HUES6 (cell line): ENCODE results near the gene ZBTB38.

Experiments used
- H3K27ac ChIP-seq: 2 replicates; pipeline ENCODE4 v1.7.0; 2013; ENCODE audit warnings: low read depth, mild to moderate bottlenecking, low read length, inconsistent platforms
- H3K27me3 ChIP-seq: 2 replicates; pipeline ENCODE4 v1.6.1; 2013; ENCODE audit warnings: low read length; ENCODE audit not compliant: control insufficient read depth, insufficient read depth
- H3K36me3 ChIP-seq: 2 replicates; pipeline ENCODE4 v1.6.1; 2013; ENCODE audit warnings: low read length; ENCODE audit not compliant: control insufficient read depth, insufficient read depth
- H3K4me1 ChIP-seq: 2 replicates; pipeline ENCODE4 v1.6.1; 2013; ENCODE audit warnings: low read length; ENCODE audit not compliant: control insufficient read depth, insufficient read depth
- H3K4me3 ChIP-seq: 2 replicates; pipeline ENCODE4 v1.5.1; 2013; ENCODE audit warnings: low read depth, low read length
- H3K9ac ChIP-seq: one replicate; pipeline ENCODE4 v1.6.1; 2013; ENCODE audit warnings: mild to moderate bottlenecking, low read length
- H3K9me3 ChIP-seq: 2 replicates; pipeline ENCODE4 v1.6.1; 2013; ENCODE audit warnings: low read depth, low read length; ENCODE audit not compliant: control insufficient read depth, insufficient read depth

Gene ZBTB38, protein sequence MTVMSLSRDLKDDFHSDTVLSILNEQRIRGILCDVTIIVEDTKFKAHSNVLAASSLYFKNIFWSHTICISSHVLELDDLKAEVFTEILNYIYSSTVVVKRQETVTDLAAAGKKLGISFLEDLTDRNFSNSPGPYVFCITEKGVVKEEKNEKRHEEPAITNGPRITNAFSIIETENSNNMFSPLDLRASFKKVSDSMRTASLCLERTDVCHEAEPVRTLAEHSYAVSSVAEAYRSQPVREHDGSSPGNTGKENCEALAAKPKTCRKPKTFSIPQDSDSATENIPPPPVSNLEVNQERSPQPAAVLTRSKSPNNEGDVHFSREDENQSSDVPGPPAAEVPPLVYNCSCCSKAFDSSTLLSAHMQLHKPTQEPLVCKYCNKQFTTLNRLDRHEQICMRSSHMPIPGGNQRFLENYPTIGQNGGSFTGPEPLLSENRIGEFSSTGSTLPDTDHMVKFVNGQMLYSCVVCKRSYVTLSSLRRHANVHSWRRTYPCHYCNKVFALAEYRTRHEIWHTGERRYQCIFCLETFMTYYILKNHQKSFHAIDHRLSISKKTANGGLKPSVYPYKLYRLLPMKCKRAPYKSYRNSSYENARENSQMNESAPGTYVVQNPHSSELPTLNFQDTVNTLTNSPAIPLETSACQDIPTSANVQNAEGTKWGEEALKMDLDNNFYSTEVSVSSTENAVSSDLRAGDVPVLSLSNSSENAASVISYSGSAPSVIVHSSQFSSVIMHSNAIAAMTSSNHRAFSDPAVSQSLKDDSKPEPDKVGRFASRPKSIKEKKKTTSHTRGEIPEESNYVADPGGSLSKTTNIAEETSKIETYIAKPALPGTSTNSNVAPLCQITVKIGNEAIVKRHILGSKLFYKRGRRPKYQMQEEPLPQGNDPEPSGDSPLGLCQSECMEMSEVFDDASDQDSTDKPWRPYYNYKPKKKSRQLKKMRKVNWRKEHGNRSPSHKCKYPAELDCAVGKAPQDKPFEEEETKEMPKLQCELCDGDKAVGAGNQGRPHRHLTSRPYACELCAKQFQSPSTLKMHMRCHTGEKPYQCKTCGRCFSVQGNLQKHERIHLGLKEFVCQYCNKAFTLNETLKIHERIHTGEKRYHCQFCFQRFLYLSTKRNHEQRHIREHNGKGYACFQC (N-terminal part only)

GRCh38 chr3:141368062-141368924 is at the start of gene ZBTB38:
ZBTB38 (plus strand) TSS chr3:141368504; CDS start chr3:141442389, 73,885 bp downstream.
- Histone ChIP-seq H3K9me3 (peaks cover under 1% of the 10 kb centered on the region; the same call in 1 of the 2 replicates), H3K27ac (peak within 1 kb of the TSS; percentile 97), H3K27me3 (no peaks in the 10 kb centered on the region), H3K4me3 (peak within 1 kb of the TSS; percentile 46), H3K36me3 (no peaks in the 10 kb centered on the region; the same call in 1 of the 2 replicates), H3K9ac (peak within 1 kb of the TSS; percentile 88), H3K4me1 (peaks cover 52% of the 10 kb centered on the region)

DNA sequence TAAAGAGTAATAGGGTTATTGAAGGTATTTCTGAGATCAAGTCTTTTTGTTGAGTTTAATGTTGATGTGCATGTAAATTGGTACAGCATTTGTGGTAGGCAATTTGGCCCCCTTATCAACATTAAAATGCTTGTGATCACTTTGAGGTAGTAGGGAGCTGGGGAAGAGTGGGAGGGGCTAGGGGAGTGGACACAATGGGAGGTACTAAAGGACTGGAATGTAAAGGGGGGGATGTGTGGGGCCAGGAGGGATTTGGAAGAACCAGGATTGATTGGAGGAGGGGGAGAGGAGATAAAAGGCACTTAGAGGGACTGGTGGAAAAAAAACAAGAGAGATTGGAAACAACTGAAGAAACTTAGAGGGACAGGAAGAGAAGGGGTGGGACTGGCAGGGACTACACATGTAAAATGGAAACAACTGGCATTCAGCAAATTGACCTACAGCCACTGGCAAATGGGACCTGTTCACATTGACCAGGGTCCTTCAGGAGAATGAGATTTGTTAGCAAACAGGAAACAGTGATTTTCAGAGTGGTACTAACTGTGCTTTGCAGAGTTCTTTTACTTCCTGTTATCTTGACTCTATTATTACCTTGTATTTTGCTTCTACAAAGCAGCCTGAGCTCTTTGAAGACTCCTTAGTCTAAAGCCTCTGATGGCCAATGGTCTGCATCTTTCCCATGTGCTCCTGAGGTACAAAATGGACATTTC is 47.8 kb upstream of the ZBTB38 start:
- H3K4me3 ChIP-seq, result no peak overlapping the region
- H3K9me3 ChIP-seq, result peaks cover 6% of the 10 kb centered on the region; the same call in 1 of the 2 replicates
- H3K4me1 ChIP-seq, result no peaks in the 10 kb centered on the region
- no peak overlapping the region for H3K27ac ChIP-seq
- no peaks in the 10 kb centered on the region for H3K36me3 ChIP-seq
- no peaks in the 10 kb centered on the region for H3K27me3 ChIP-seq
- no peak overlapping the region for H3K9ac ChIP-seq

- no peak overlapping the region for H3K9ac ChIP-seq
- H3K4me3 ChIP-seq, result no peak overlapping the region
- H3K4me1 ChIP-seq, result peaks cover 2% of the 10 kb centered on the region
- H3K36me3 ChIP-seq, result no peaks in the 10 kb centered on the region
- no peak overlapping the region for H3K27ac ChIP-seq
- no peaks in the 10 kb centered on the region for H3K27me3 ChIP-seq
- peaks cover 6% of the 10 kb centered on the region; the same call in 1 of the 2 replicates for H3K9me3 ChIP-seq
Measured at GRCh38 chr3:141321109-141321497, 47.2 kb upstream of the ZBTB38 start.

- Histone ChIP-seq H3K9me3 (peaks cover 6% of the 10 kb centered on the region; the same call in 1 of the 2 replicates), H3K27me3 (no peaks in the 10 kb centered on the region), H3K9ac (no peak overlapping the region), H3K4me3 (no peak overlapping the region), H3K4me1 (peaks cover 9% of the 10 kb centered on the region), H3K27ac (no peak overlapping the region), H3K36me3 (no peaks in the 10 kb centered on the region)
Measured at GRCh38 chr3:141323936-141324704, 44.2 kb upstream of the ZBTB38 start.

- H3K27me3 ChIP-seq, result no peaks in the 10 kb centered on the region; the same call in 1 of the 2 replicates
- no peak overlapping the region for H3K4me3 ChIP-seq
- no peaks in the 10 kb centered on the region for H3K9me3 ChIP-seq
- no peak overlapping the region for H3K9ac ChIP-seq
- no peak overlapping the region for H3K27ac ChIP-seq
- H3K4me1 ChIP-seq, result peaks cover 9% of the 10 kb centered on the region
- H3K36me3 ChIP-seq, result no peaks in the 10 kb centered on the region
Measured at GRCh38 chr3:141326123-141326522, 42.2 kb upstream of the ZBTB38 start.

GRCh38 chr3:141326626-141327025 is 41.7 kb upstream of the ZBTB38 start:
- Histone ChIP-seq H3K9me3 (no peaks in the 10 kb centered on the region), H3K4me3 (no peak overlapping the region), H3K4me1 (peaks cover 9% of the 10 kb centered on the region), H3K27me3 (no peaks in the 10 kb centered on the region; the same call in 1 of the 2 replicates), H3K27ac (no peak overlapping the region), H3K9ac (no peak overlapping the region), H3K36me3 (no peaks in the 10 kb centered on the region)

DNA sequence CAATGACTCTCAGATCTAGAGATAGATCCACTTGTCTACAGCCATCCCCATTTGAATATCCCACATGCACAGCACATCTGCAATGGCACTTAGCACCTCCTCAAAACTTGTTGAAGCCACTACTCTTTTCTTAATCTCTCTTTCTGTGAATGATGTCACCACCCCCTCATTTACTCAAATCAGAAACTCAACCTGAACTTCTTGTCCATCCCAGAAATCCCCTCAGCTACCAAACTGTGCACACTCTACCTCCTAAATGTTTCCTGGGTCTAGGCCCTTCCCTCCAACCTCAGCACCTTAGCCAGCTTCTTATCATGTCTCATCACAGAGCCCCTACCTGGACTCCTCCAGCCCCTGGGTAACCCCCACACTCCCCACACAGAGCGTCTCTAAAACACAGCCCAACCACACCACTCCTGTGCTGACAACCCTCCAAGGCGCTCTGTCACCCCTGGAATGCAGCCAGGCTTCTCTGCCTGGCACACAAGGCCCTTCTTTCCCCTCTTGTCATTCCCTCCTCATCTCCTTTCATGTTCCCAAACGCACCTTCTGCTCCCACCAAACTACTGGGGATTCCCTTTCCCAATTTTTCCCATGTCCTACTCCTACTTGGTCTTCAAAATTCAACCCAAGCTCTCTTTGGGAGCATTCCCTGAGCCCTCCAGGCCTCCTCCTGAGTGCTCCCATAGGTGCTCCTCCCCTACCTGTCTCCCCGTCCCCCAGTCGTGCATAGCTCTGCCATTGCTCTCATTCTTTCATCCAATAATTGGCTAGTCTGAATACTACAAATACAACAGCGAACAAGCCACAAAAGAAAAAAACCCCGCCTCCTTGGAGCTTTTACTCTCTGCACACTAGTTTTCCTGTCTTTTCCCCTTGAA is 39.8 kb upstream of the ZBTB38 start:
- H3K4me1 ChIP-seq, result peaks cover 9% of the 10 kb centered on the region
- no peaks in the 10 kb centered on the region for H3K9me3 ChIP-seq
- H3K27ac ChIP-seq, result no peak overlapping the region
- H3K9ac ChIP-seq, result no peak overlapping the region
- no peaks in the 10 kb centered on the region; the same call in 1 of the 2 replicates for H3K27me3 ChIP-seq
- H3K4me3 ChIP-seq, result no peak overlapping the region
- H3K36me3 ChIP-seq, result no peaks in the 10 kb centered on the region

- no peak overlapping the region for H3K27ac ChIP-seq
- no peaks in the 10 kb centered on the region; the same call in 1 of the 2 replicates for H3K27me3 ChIP-seq
- peaks cover 19% of the 10 kb centered on the region for H3K4me1 ChIP-seq
- no peak overlapping the region for H3K9ac ChIP-seq
- H3K4me3 ChIP-seq, result no peak overlapping the region
- no peaks in the 10 kb centered on the region for H3K36me3 ChIP-seq
- no peaks in the 10 kb centered on the region for H3K9me3 ChIP-seq
Measured at GRCh38 chr3:141330235-141330634, 38.1 kb upstream of the ZBTB38 start.
